Measurements from ENCODE around the gene SHC1.
A peak's percentile ranks its signal among the peaks of the same experiment; 100 is the strongest.

Gene SHC1

DNA sequence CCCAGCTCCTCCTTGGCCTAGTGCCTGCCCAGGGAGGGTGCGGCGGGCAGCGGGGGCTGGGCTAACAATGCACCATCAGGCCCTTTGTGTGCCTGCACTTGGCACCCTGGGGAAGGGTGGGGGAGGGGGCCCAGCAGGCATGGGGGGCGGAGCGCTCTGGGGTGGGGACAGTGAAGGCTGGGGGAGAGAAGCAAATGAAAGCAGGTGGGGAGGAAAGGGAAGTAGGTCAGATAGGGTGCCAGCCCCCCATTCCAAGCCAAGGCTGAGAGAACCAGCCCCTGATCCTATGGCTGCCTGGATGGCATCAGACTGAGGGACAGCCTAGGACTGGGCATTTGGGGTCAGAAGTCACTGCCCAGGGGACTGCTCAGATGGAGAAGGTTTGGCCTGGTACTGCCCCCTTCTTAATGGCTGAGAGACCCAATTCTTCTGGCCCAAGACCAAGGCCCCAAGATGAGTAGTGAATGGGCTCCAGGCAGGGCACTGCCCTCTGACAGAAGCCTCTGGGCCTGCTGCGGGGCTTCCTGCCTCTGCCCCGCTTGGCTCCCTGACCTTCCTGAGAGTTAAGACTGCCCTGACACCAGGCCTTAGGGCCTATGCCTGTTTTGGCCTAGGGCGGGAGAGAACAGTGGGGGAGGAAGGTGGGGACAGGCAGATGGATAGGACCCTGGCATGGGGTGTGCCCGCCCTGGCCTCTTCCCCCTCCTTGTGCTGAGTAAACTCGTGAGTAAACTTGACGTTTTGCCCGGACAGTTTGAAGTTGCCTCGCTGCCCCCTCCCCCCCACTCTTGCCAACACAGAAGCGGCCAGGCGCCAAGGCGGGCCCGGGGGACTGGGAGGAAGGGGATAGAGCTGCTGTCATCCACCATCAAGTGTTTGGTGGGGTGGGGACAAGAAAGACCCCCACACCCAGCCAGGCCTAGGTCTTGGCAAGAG is 34.8 kb upstream of the SHC1 start:
- Histone ChIP-seq H3K4me3 (ENCODE audit: low read depth, low read length) (no peak overlapping the region), H3K27me3 (ENCODE audit: insufficient read depth, low read depth, severe bottlenecking) (no peaks in the 10 kb centered on the region), H3K9me3 (ENCODE audit: severe bottlenecking) (no peaks in the 10 kb centered on the region), H3K36me3 (peaks cover 17% of the 10 kb centered on the region), H3K27ac (peak overlapping the region; percentile 75)
- TF ChIP-seq, protein P1, sequence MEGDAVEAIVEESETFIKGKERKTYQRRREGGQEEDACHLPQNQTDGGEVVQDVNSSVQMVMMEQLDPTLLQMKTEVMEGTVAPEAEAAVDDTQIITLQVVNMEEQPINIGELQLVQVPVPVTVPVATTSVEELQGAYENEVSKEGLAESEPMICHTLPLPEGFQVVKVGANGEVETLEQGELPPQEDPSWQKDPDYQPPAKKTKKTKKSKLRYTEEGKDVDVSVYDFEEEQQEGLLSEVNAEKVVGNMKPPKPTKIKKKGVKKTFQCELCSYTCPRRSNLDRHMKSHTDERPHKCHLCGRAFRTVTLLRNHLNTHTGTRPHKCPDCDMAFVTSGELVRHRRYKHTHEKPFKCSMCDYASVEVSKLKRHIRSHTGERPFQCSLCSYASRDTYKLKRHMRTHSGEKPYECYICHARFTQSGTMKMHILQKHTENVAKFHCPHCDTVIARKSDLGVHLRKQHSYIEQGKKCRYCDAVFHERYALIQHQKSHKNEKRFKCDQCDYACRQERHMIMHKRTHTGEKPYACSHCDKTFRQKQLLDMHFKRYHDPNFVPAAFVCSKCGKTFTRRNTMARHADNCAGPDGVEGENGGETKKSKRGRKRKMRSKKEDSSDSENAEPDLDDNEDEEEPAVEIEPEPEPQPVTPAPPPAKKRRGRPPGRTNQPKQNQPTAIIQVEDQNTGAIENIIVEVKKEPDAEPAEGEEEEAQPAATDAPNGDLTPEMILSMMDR (IDR thresholded peaks at IDR 0.05; ENCODE audit: low read depth, low read length) = no peak
- DNase-seq = no peak

DNA sequence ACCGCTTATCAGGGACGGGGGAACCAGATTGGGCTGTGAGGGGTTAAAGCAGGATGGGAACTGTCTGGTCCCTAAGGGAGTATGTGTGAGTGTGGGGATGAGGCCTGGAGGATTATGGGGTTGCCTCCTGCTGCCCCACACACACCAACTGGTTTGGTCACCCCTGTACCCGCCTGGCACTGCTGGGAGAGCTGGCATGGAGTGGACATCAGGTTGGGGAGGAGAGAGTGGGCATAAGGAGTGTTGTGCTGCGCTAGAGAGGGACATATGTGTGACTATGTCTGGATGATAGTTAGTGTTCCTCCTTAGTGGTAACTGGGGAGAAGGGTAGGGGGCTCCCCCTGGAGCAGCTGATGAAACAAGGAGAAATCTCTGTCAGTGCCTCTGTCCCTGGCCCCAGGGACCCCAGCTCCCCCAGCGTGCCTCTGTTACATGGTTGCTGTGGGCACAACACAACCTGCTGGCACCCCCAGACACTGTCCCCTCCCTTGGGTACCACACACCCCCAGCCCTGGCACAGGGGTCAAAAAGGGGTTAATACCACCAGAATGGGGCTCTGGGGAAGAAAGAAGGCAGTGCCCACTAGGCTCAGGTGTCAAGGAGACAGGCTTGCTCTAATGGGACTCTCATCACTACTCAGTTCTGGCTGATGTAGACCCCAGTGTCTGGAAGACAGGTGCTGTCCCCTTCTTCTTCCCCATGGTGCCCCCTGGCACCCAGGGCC is 34.0 kb upstream of the SHC1 start:
- peak; percentile 36 for DNase-seq
- Histone ChIP-seq H3K36me3 (peaks cover 17% of the 10 kb centered on the region), H3K27me3 (ENCODE audit: insufficient read depth, low read depth, severe bottlenecking) (no peaks in the 10 kb centered on the region), H3K9me3 (ENCODE audit: severe bottlenecking) (no peaks in the 10 kb centered on the region), H3K27ac (peak overlapping the region; percentile 75), H3K4me3 (ENCODE audit: low read depth, low read length) (peak overlapping the region; percentile 73)
- TF ChIP-seq, protein P1 (IDR thresholded peaks at IDR 0.05; ENCODE audit: low read depth, low read length) = no peak

DNA sequence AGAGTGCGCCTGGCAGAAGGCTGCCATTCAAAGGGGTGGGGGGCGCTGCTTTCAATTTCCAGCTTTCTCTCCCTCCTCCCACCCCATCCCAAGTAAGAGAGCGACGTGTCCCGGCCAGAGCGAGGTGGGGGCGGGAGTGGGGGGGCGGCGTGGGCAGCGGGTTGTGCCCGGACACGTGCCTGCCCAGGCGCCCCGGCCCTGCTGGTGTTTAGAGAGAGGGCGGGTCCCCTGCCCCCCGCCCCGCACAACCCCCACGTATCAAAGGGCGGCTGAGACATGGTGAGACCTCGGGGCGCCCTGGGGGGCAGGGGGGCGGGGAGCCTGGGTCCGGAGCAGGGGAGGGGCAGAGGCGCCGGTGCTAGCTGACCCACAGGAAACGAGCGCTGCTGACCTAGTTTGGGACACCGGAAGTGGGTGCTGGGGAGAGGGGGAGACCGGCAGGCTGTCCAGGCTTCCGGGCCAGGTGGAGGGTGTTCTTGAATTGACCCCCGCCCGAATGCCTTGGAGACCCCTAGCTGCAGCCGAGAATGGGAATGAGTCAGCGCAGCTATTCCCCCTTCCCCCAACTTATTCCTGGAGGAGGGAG is 33.3 kb upstream of the SHC1 start:
- DNase-seq = peak; percentile 92
- Histone ChIP-seq H3K9me3 (ENCODE audit: severe bottlenecking) (no peaks in the 10 kb centered on the region), H3K27me3 (ENCODE audit: insufficient read depth, low read depth, severe bottlenecking) (no peaks in the 10 kb centered on the region), H3K36me3 (peaks cover 17% of the 10 kb centered on the region), H3K4me3 (ENCODE audit: low read depth, low read length) (peak overlapping the region; percentile 73), H3K27ac (peak overlapping the region; percentile 75)
- TF ChIP-seq, protein P1 (IDR thresholded peaks at IDR 0.05; ENCODE audit: low read depth, low read length) = no peak

DNA sequence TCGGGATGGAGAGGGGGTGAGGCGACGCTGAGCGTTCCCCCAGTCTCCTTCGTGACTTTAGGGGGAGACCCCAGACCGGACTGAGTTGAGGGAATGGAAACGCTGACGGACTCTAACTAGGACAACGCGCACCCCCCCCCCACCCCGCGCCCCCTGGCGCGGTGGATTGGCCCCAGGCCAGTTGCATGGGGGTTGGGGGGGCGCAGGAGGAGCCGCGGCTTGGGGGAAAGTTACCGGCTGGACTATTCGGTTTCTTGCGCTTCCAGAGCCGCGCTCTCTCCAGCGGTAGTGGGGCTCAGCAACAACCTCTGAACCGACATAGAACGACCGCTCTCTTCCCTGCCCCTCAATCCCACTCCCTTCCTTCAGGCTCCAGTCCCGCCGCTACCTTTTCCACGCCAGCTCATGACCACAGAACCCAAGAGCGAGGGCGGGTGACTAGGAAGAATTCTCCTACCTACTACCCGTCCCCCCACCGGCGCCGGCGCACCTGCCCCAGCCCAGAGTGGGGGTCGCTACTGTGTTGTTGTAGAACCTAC is 32.7 kb upstream of the SHC1 start:
- Histone ChIP-seq H3K4me3 (ENCODE audit: low read depth, low read length) (peak overlapping the region; percentile 73), H3K27me3 (ENCODE audit: insufficient read depth, low read depth, severe bottlenecking) (no peaks in the 10 kb centered on the region), H3K9me3 (ENCODE audit: severe bottlenecking) (no peaks in the 10 kb centered on the region), H3K36me3 (peaks cover 17% of the 10 kb centered on the region), H3K27ac (peak overlapping the region; percentile 75)
- TF ChIP-seq, protein P1 (IDR thresholded peaks at IDR 0.05; ENCODE audit: low read depth, low read length) = no peak
- DNase-seq = peak; percentile 77

DNA sequence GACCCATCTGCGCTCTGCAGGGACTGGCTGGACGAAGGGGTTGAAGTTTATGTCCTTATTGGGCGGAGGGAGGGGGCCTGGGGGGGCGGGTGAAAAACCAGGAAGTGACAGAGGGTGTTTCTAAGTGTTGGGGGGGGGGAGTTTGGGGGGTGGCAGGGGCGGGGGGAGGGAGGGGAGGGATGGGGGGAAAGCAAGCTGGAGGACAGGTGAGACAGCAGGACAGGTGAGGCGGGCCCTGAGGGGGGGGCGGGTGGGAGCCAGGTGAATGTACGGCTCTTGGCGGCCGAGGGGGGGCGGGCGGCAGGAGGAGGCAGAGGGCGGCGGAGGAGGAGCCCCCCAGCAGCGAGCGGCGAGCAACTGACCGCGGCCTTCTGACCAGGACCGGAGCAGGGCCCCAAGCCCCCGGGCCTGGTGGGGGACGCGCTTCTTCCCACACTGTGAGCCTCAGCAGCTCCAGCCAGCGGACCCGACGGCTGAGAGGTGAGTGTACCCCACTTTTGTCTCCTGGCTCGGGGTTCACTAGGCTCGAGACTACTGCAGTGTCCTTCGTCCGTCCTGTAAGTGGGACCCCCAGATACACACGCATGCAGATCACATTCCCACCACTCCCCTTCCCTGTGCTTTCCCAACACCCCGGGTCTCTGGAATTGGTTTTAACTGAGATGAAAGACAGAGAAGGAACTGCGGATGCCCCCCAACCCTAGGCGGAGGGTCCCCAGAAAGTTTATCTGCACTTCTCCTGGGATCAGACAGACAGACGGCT is 32.1 kb upstream of the SHC1 start, which contains the start of gene ZBTB7B:
Gene ZBTB7B, plus strand, starts transcription at position 339 of the 763 bp plus-strand sequence. CDS start 11,859 bp downstream, outside the sequence.
- H3K36me3 ChIP-seq = peaks cover 17% of the 10 kb centered on the region
- H3K4me3 ChIP-seq (ENCODE audit: low read depth, low read length) = peak within 1 kb of the TSS; percentile 73
- peak within 1 kb of the TSS; percentile 99 for H3K27ac ChIP-seq
- H3K27me3 ChIP-seq (ENCODE audit: insufficient read depth, low read depth, severe bottlenecking) = no peaks in the 10 kb centered on the region
- TF ChIP-seq, protein P1 (IDR thresholded peaks at IDR 0.05; ENCODE audit: low read depth, low read length) = no peak
- no peaks in the 10 kb centered on the region for H3K9me3 ChIP-seq (ENCODE audit: severe bottlenecking)
- DNase-seq = no peak
